HS-27A (cell line): Measurements from ENCODE around the gene TACR2.

Experiments
- DNase-seq: peaks from one replicate; pipeline ENCODE4 v3.0.0-alpha.2; 2012; ENCODE audit warnings: low read depth, missing footprints

Gene TACR2

GRCh38 chr10:69372126-69372980 lies 44.4 kb downstream of the TACR2 start:
- DNase-seq = no peak

GRCh38 chr10:69367469-69367868 lies 49.2 kb downstream of the TACR2 start:
- DNase-seq = no peak

GRCh38 chr10:69366738-69367137 lies 50.0 kb downstream of the TACR2 start:
- no peak for DNase-seq

GRCh38 chr10:69364232-69364940 lies 52.3 kb downstream of the TACR2 start:
- no peak for DNase-seq

- DNase-seq = no peak
Measured at GRCh38 chr10:69363666-69364065, 53.1 kb downstream of the TACR2 start.

- no peak for DNase-seq
Measured at GRCh38 chr10:69362471-69362954, 54.2 kb downstream of the TACR2 start.

GRCh38 chr10:69361303-69361614 lies 55.5 kb downstream of the TACR2 start:
- DNase-seq = no peak

GRCh38 chr10:69360485-69361302 lies 56.0 kb downstream of the TACR2 start:
- DNase-seq = no peak

- DNase-seq = no peak
Measured at GRCh38 chr10:69359594-69359993, 57.1 kb downstream of the TACR2 start.

- DNase-seq = no peak
Measured at GRCh38 chr10:69359148-69359547, 57.6 kb downstream of the TACR2 start.

GRCh38 chr10:69358148-69358795 lies 58.4 kb downstream of the TACR2 start:
- no peak for DNase-seq

- DNase-seq = no peak
Measured at GRCh38 chr10:69356187-69356586, 60.5 kb downstream of the TACR2 start.

- no peak for DNase-seq
Measured at GRCh38 chr10:69353977-69354635, 62.6 kb downstream of the TACR2 start.
